NCI-H2227 (cell line): Measurements from ENCODE around the gene LIG3.
"Not testable (repeated sequence)": the region's sequence is repeated elsewhere in the genome, so short reads cannot be mapped to it uniquely, and the experiment has no call there.

Experiments used
- DNase-seq: peaks from one replicate; lab custom pipeline; 2025; ENCODE audit not compliant: unreplicated experiment; lab: John Stamatoyannopoulos, UW

LIG3 gene

GRCh38 chr17:35030780-35031179 is 50.5 kb downstream of the LIG3 start:
- no peak for DNase-seq

- no peak for DNase-seq
These were observed 58.1 kb downstream of the LIG3 start for GRCh38 chr17:35038453-35038852.

- no peak for DNase-seq
These were observed 61.1 kb downstream of the LIG3 start for GRCh38 chr17:35041390-35041789.

GRCh38 chr17:35044181-35044580 is 63.9 kb downstream of the LIG3 start:
- DNase-seq: no peak

GRCh38 chr17:35045458-35045979 is 65.2 kb downstream of the LIG3 start:
- DNase-seq: not testable (repeated sequence)

- no peak for DNase-seq
These were observed 65.9 kb downstream of the LIG3 start for GRCh38 chr17:35046245-35046644.

GRCh38 chr17:35046740-35047283 is 66.5 kb downstream of the LIG3 start:
- DNase-seq: no peak

GRCh38 chr17:35048685-35049379 is 68.5 kb downstream of the LIG3 start:
- no peak for DNase-seq

- no peak for DNase-seq
These were observed 69.9 kb downstream of the LIG3 start for GRCh38 chr17:35050170-35050569.

GRCh38 chr17:35051183-35051578 is 70.9 kb downstream of the LIG3 start:
- no peak for DNase-seq

GRCh38 chr17:35051579-35052240 is 71.4 kb downstream of the LIG3 start:
- DNase-seq: no peak

GRCh38 chr17:35052241-35052610 is 71.9 kb downstream of the LIG3 start:
- no peak for DNase-seq

GRCh38 chr17:35052780-35053179 is 72.5 kb downstream of the LIG3 start:
- no peak for DNase-seq

GRCh38 chr17:35053204-35053603 is 72.9 kb downstream of the LIG3 start:
- no peak for DNase-seq

- no peak for DNase-seq
These were observed 75.7 kb downstream of the LIG3 start for GRCh38 chr17:35056013-35056412.

- DNase-seq: no peak
These were observed 77.1 kb downstream of the LIG3 start for GRCh38 chr17:35057332-35057915.
